HG03520 (cell line): ENCODE measurements around the gene ING2.
"Not testable (repeated sequence)": the region's sequence is repeated elsewhere in the genome, so short reads cannot be mapped to it uniquely, and the experiment has no call there.

Source experiments
- ATAC-seq: cut with Tn5 transposase; IDR thresholded peaks from one replicate; pipeline ENCODE4 v1.9.1; 2021; ENCODE audit warnings: mild to moderate bottlenecking, moderate library complexity; ENCODE audit not compliant: unreplicated experiment

Gene ING2, protein sequence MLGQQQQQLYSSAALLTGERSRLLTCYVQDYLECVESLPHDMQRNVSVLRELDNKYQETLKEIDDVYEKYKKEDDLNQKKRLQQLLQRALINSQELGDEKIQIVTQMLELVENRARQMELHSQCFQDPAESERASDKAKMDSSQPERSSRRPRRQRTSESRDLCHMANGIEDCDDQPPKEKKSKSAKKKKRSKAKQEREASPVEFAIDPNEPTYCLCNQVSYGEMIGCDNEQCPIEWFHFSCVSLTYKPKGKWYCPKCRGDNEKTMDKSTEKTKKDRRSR

DNA sequence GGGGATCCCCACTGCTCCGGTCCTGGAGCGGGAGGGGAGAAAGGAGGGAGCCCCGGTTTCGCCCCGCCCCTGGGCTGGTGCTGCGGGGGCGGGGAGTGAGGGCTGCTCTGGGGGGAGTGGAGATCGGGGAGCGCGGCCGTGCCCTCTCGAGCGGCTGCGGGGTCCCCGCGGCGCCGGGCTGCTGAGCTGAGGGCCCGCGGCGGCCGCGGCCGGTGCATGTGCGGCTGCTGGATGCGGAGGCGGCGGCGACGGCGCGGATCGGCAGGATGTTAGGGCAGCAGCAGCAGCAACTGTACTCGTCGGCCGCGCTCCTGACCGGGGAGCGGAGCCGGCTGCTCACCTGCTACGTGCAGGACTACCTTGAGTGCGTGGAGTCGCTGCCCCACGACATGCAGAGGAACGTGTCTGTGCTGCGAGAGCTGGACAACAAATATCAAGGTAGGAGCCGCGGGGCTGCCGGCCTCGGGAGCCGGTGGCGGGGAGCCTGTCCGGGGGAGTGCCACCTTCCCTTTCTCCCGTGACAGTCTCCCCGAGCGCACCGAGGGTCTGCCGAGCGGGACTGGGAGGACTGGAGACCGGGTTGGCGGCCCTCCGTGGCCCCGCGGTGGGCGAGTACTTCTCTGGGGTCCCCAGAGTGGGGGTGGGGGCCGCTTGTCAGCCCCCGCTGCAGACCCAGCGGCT is at the start of gene ING2:
ING2 (plus strand) TSS at position 129 of the 681 bp plus-strand sequence; CDS start at position 267, 138 bp downstream.
- peak; percentile 31 for ATAC-seq

DNA sequence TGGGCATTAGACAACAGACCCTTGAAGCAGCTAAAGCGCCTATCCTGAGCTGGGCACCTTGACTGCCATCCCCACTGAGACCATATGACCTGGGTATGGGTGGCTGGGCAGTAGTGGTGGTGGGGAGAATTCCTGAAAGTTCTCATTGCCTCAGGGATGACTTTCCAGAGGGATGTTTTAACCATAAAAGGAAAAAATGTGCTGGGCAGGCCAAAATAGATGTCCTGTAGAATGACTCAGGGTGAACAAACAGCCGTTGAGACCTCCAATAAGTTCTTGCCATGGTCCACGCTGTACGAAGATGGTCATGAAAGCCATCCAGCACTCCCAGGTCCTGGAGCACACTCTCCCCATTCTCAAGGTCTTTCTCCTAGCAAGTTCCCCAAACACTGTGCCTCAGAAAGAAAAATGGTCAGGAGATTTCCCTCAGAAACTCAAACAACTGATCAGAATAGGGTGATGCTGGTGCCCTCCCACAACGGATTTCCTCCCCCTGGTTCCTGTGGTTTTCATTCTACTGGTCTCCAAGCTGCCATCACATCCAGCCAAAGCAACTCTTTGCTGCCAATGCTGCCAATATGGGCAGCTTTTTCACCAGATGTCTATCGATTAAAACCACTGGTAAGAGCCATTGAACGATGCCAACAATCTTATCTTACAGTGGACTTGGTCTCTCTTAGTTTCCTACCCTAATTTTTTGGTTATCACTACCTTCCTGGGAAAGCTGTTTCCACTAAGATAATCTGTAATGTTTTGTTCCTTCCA is 49.2 kb upstream of the ING2 start:
- no peak for ATAC-seq

DNA sequence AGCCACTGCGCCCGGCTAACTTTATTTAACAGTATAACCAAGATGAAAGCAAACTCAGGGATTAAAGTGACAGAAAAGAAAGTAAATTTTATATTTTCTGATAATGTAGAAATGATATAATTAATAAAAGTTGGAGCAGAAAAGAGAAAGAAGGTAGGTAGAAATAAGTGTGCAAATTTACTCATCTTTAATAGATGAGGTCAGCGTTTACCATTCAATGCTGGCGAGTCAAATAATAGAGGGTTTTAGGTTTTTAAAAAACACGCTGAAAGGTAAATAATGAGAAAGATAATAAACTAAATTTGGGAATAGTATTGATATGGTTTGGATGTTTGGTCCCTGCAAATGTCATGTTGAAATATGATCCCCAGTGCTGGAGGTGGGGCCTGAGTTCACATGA is 46.9 kb upstream of the ING2 start:
- no peak for ATAC-seq

DNA sequence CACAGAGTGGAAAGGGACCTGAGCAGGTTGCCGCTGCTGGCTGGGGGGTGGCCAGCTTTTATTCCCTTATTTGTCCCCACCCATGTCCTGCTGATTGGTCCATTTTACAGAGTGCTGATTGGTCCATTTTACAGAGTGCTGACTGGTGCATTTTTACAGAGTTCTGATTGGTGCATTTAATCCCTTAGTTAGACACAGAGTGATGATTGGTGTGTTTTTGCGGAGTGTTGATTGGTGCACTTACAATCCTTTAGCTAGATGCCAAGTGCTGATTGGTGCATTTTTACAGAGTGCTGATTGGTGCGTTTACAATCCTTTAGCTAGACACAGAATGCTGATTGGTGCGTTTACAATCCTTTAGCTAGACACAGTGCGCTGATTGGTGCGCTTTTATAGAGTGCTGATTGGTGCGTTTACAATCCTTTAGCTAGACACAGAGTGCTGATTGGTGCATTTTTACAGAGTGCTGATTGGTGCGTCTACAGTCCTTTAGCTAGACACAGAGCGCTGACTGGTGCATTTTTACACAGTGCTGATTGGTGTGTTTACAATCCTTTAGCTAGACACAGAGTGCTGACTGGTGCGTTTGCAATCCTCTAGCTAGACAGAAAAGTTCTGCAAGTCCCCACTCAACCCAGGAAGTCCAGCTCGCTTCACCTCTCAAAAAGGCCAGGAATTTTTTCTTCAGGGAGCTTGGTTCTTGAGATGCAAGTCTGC is 40.8 kb upstream of the ING2 start:
- ATAC-seq, result not testable (repeated sequence)

DNA sequence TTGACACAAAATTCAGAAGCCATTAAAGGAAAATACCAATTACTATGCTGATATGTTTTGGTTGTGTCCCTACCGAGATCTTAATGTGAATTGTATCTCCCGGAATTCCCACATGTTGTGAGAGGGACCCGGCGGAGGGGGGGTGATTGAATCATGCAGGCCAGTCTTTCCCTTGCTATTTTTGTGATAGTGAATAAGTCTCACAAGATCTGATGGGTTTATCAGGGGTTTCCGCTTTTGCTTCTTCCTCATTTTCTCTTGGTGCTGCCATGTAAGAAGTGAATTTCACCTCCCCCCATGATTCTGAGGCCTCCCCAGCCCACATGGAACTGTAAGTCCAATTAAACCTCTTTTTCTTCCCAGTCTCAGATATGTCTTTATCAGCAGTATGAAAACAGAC is 39.0 kb upstream of the ING2 start:
- ATAC-seq, result not testable (repeated sequence)

DNA sequence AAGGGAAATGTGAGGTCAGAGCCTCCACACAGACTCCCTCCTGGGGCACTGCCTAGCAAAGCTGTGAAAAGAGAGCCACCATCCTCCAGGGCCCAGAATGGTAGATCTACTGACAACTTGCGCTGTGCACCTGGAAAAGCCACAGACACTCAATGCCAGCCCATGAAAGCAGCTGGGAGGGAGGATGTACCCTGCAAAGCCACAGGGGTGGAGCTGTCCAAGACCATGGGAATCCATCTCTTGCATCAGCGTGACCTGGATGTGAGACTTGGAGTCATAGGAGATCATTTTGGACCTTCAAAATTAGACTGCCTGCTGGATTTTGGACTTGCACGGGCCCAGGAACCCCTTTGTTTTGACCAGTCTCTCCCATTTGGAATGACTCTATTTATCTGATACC is 37.6 kb upstream of the ING2 start:
- ATAC-seq, result no peak

DNA sequence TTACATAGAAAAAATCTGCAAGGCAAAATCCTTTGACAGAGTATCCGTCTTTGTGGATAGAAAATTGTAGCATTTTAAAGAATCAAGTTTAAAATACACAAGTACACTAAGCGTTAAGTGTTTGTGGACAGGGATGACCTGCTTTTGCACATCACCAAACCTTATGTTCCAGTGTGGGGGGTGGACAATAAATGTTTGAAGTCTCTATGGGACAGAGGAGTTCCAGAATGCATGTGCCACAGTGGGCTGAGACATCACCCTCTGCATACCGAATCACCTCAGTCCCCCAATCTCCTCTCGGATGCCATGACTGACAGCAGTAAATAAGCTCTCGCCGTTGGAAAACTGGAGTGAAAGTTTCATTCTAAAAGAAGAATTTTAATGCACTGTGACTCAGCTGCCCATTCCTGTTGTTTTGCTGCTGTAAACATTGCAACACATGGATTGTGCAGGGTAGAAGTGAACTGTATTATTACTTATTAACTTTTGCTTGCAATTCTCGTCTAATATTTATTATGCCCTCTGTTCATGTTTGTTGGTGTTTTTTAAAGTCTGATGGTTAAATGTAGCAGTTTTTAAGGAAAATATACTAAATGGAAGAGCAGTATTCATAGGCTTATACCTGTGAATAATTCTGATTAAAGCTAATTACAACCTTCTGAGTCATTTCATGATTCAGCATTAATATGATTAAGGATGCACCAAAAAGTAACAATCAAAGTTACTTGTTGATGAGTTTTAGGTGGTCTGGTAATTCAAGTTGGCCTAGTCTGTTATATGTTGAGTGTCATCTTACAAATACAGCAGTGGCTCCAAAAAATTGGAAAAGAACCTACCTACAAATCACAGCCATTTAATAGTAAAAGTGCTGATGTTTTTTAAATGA is 36.4 kb upstream of the ING2 start:
- ATAC-seq, result no peak

DNA sequence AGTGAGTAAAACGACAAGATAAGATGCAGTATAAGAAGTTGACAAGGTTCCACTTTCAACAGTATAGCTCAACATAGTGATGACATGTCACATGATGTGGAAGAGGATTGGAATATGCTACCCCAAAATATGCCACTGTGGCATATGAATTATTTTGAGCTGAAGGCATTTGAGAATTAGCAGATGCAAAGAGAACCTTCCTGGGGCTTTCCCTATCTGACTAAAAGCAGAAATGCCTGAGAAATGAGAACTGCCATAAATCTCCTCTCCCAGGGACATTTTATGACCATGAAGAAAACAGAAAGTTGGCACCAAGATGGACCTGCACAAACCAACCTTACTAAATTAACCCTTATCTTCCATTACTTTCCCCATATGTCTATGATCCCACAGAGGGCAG is 35.6 kb upstream of the ING2 start:
- ATAC-seq, result no peak

DNA sequence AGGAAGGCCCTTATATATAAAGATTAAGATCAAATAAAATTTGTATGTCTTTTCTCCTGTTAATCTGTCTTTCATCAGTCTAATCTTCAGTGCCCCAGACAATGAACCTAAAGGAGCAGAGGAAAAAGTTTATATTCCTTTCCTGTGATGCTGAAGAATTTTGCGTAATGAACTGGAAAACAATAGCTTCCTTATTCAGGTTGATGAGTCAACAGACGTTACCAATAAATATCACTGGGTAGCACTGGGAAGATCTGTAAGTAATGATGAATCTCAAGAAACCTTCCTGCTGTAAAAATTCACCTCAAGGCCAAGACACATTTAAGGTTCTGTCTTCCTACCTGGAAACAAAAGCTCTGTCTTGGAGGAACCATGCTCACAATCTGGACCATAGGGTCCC is 34.9 kb upstream of the ING2 start:
- ATAC-seq, result no peak

DNA sequence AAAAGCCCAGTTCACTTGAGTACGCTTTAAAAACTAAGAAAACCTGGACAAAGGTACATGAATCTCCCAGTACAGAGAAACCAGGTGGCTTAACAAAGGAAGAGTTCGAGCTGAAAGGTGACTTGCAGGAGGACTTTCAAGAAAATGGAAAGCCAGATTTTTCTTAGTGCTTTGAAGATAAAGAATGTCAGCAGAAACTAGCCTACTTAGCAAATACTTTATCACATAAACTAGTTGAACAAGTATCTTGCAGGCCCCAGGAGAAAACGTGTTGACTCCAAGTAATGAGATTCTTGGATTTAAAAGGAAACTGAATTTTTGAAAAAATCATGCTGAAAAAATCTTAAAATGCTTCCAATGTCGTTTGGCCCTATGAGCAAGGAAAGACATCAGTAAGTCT is 34.0 kb upstream of the ING2 start:
- ATAC-seq, result no peak

DNA sequence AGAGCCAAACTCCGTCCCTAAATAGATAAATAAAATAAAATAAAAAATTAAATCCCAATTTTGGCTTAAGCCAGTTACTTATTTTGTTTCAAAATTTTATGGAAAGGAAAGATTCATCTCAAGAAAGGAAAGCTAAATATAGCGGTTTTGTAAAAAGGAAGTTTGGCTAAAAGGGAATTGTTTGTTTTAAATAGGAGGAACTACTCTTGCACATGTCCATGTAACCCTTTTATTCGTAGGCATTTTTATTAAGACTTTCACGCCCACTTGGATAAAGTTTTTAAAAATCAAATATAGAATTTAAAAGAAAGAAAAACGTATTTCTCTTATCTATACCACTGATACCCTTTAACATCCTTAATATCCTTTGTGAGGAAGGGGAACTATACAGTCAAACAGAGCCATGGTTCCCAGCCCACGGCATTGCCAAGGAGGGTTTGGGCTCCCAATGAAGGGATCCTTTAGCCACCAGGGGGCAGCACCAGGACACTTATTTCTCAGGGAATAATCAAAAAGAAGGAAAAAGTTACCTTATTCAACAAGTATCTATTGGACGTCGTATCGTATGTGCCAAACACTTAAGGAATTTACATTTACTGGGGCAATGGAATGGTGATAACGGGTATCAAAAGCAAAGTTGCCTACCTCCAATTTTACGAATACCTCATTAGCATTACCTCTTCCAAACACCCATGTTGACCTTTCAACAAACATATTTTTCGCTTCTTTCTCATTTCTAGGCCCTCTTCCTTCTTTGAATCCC is 32.7 kb upstream of the ING2 start:
- peak; percentile 79 for ATAC-seq

DNA sequence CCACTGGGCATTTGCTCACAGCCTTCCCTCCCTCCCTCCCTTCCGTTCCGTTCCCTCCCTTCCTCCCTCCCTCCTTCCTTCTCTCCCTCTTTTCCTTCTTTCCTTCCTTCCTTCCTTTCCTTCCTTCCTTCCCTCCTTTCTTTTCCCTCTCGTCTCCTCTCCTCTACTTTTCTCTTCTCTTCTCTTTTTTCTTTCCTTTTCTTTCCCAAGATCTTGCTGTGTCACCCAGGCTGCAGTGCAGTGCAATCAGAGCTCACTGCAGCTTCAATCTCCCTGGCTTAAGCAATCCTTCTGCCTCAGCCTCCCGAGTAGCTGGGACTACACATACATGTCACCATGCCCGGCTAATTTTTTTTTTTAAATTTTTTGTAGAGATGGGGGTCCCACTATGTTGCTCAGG is 26.7 kb upstream of the ING2 start:
- no peak for ATAC-seq

DNA sequence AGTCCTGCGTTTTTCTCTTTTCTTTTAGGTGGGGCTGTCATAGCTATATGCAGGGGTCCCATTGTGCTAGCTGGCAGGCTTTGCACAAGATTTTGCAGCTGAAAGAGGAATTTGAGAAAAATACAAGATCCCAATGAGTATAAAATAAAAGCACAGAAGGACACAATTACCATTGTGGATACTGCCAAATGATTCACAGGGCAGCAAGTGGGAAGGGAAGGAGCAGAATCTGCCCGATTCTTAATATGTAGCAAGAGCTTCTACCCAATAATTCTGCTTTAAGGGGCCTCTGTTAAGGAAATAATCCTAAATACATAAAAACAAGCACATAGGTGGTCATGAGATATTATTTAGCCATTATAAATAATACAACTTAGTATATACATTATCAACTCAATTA is 25.9 kb upstream of the ING2 start:
- ATAC-seq, result no peak

DNA sequence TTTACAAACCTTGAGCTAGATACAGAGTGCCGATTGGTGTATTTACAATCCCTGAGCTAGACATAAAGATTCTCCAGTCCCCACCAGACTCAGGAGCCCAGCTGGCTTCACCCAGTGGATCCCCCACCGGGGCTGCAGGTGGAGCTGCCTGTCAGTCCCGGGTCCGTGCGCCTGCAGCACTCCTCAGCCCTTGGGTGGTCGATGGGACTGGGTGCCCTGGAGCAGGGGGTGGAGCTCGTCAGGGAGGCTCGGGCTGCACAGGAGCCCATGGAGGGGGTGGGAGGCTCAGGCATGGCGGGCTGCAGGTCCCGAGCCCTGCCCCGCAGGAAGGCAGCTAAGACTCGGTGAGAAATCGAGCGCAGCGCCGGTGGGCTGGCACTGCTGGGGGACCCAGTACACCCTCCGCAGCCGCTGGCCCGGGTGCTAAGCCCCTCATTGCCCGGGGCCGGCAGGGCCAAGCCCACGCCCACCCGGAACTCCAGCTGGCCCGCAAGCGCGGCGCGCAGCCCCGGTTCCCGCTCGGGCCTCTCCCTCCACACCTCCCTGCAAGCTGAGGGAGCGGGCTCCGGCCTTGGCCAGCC is 22.3 kb upstream of the ING2 start:
- ATAC-seq, result not testable (repeated sequence)

DNA sequence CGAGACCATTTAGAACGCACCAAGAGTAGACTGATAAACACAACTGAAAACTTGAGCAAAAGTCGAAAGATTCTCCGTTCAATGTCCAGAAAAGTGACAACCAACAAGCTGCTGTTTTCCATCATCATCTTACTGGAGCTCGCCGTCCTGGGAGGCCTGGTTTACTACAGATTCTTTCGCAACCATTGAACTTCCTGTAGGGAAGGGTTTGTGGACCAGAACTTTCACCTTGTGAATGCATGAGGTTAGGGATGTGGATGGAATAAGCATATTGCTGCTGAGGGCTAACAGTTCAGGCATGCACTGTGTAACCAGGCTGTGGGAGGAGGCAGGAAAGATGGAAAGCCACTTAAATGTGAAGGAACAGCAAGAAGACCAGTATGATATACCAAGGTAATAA is 20.9 kb upstream of the ING2 start:
- ATAC-seq, result no peak

DNA sequence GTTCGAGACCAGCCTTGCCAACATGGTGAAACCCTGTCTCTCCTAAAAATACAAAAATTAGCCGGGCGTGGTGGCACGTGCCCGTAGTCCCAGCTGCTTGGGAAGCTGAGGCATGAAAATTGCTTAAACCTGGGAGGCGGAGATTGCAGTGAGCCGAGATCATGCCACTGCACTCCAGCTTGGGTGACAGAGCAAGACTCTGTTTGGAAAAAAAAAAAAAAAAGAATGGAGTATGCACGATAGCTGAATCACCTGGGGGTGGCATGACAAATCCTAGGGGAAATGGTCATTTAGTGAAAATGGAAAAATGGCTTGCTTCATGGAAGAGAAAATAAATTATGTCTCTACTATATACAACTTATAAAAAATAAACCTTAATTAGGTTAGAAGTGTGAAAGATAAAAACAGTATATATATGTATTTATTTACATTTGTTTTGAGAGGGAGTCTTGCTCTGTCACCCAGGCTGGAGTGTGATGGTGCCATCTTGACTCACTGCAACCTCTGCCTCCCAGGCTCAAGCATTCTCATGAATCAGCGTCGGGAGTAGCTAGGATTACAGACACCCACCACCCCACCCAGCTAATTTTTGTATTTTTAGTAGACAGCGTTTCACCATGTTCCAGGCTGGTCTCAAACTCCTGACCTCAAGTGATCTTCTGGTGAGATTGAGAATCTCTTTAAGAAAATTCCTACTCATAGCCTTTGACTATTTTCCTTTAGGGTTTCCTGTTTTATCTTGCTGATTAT is 19.3 kb upstream of the ING2 start:
- no peak for ATAC-seq

DNA sequence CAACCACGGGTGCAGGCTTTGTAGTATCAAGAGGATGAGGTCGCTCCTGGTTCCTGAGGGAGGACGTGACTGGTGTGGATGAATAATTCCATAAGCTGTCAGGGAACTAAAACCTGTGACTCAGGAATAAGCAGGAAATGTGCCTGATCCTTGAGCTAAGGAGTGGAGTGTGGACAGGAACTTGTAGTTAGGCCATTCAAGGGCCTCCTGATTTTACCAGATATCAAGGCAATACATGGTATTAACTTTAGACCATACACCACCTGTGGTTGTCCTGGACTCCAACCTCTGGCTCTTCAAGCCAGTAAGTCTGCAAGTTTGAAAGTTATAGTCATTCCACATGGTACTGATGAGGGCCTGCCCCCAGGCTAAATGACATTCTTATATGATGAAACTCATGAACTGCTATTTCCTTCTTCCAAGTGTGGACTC is 12.1 kb upstream of the ING2 start:
- ATAC-seq, result no peak

DNA sequence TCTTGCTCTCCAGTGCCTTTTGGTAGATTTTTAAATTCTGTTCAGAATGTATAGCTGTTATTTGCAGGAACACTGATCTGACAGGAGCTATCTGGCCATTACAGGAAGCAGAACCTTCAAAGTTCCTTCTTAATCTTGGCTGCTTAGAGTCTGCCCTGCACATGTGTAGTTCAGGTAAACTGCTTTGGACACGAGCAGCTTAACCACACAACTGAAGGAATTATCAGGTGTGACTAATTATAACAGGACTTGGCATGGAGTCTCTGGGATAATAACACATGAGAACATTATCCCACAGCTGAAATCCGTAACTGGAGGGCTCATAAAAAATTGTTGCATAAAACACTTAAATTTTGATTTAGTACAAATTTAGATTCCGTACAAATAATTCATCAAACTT is 11.6 kb upstream of the ING2 start:
- no peak for ATAC-seq
